Measurements from ENCODE around the gene S1PR4. TPM values are rescaled to one million over a fixed set of nuclear protein-coding genes. Genes with fewer than 3 reads are reported as not detected.

Gene S1PR4
- total and polyA plus RNA-seq, 2 donors (not counting 1 experiment from before 2014, with no cell fraction given), result not detected

DNA sequence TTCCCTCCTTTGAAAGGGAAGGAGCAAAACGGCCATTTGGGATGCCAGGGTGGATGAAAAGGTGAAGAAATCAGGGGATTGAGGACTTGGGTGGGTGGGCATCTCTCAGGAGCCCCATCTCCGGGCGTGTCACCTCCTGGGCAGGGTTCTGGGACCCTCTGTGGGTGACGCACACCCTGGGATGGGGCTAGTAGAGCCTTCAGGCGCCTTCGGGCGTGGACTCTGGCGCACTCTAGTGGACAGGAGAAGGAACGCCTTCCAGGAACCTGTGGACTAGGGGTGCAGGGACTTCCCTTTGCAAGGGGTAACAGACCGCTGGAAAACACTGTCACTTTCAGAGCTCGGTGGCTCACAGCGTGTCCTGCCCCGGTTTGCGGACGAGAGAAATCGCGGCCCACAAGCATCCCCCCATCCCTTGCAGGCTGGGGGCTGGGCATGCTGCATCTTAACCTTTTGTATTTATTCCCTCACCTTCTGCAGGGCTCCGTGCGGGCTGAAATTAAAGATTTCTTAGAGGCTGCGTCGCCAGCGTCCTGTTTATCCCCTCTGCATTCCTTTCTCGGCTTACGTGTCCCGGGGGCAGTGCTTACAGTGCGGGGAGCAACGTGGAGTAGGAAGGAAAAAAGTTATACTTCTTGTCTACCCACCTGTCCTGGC lies 15.2 kb upstream of the S1PR4 start:
- Histone ChIP-seq H3K4me3 (replicated peaks in 1 of 4; ENCODE audit: control extremely low read depth in 1 of 4, insufficient read depth in 1 of 4, low read depth in 3 of 4, low read length in 4 of 4) (no peak overlapping the region), H3K36me3 (ENCODE audit: control insufficient read depth, insufficient read depth, low read length) (no peaks in the 10 kb centered on the region), H3K4me1 (ENCODE audit: control insufficient read depth, extremely low read depth, insufficient read depth, low read length) (peaks cover 3% of the 10 kb centered on the region), H4K20me1 (ENCODE audit: control insufficient read depth, extremely low read depth, insufficient read depth, low read length) (no peaks in the 10 kb centered on the region), H2AFZ (ENCODE audit: low read length) (no peak overlapping the region), H3K9ac (ENCODE audit: insufficient read depth, low read length) (no peak overlapping the region), H3K27ac (ENCODE audit: insufficient read depth, low read length) (no peak overlapping the region), H3K79me2 (ENCODE audit: control insufficient read depth, insufficient read depth, low read length) (no peaks in the 10 kb centered on the region), H3K9me3 (ENCODE audit: control insufficient read depth, insufficient read depth, low read depth, low read length) (no peaks in the 10 kb centered on the region), H3K4me2 (ENCODE audit: extremely low read depth, insufficient read depth, low read length) (peak overlapping the region; percentile 8), H3K27me3 (ENCODE audit: control insufficient read depth, insufficient read depth, low read length) (no peaks in the 10 kb centered on the region)
- DNase-seq (ENCODE audit: low read depth in 2 of 2), result peak; percentile 28 to 57
- TF ChIP-seq EZH2 (IDR thresholded peaks at IDR 0.05; ENCODE audit: low read length, missing control alignments), result no peak
- TF ChIP-seq, protein P1, sequence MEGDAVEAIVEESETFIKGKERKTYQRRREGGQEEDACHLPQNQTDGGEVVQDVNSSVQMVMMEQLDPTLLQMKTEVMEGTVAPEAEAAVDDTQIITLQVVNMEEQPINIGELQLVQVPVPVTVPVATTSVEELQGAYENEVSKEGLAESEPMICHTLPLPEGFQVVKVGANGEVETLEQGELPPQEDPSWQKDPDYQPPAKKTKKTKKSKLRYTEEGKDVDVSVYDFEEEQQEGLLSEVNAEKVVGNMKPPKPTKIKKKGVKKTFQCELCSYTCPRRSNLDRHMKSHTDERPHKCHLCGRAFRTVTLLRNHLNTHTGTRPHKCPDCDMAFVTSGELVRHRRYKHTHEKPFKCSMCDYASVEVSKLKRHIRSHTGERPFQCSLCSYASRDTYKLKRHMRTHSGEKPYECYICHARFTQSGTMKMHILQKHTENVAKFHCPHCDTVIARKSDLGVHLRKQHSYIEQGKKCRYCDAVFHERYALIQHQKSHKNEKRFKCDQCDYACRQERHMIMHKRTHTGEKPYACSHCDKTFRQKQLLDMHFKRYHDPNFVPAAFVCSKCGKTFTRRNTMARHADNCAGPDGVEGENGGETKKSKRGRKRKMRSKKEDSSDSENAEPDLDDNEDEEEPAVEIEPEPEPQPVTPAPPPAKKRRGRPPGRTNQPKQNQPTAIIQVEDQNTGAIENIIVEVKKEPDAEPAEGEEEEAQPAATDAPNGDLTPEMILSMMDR (conservative IDR thresholded peaks at IDR 0.05 in 1 of 2, IDR thresholded peaks at IDR 0.05 in 1 of 2; ENCODE audit: low read depth in 1 of 2, low read length in 2 of 2), result peak; percentile 92 to 94

DNA sequence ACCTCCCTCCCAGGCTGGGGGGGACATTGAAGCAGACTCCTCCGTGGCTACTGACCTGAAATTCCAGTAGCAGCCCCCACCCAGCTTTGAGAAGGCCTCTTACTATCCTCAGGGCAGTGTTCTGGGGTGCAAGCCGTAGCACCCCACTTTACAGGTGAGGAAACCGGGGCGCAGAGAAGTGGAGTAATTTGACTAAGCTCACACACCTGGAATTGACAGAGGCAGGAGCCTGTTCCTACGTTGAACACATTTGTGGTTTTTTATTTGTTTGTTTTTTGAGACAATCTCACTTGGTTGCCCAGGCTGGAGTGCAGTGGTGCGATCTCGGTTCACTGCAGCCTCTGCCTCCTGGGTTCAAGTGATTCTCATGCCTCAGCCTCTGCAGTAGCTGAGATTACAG lies 14.6 kb upstream of the S1PR4 start:
- TF ChIP-seq EZH2 (IDR thresholded peaks at IDR 0.05; ENCODE audit: low read length, missing control alignments), result no peak
- TF ChIP-seq, protein P1 (conservative IDR thresholded peaks at IDR 0.05 in 1 of 2, IDR thresholded peaks at IDR 0.05 in 1 of 2; ENCODE audit: low read depth in 1 of 2, low read length in 2 of 2), result no peak
- no peak overlapping the region for H2AFZ ChIP-seq (ENCODE audit: low read length)
- no peaks in the 10 kb centered on the region for H3K9me3 ChIP-seq (ENCODE audit: control insufficient read depth, insufficient read depth, low read depth, low read length)
- H4K20me1 ChIP-seq (ENCODE audit: control insufficient read depth, extremely low read depth, insufficient read depth, low read length), result no peaks in the 10 kb centered on the region
- DNase-seq (ENCODE audit: low read depth in 2 of 2), result no peak
- no peaks in the 10 kb centered on the region for H3K79me2 ChIP-seq (ENCODE audit: control insufficient read depth, insufficient read depth, low read length)
- peaks cover 3% of the 10 kb centered on the region for H3K4me1 ChIP-seq (ENCODE audit: control insufficient read depth, extremely low read depth, insufficient read depth, low read length)
- no peaks in the 10 kb centered on the region for H3K36me3 ChIP-seq (ENCODE audit: control insufficient read depth, insufficient read depth, low read length)
- no peaks in the 10 kb centered on the region for H3K27me3 ChIP-seq (ENCODE audit: control insufficient read depth, insufficient read depth, low read length)
- H3K4me2 ChIP-seq (ENCODE audit: extremely low read depth, insufficient read depth, low read length), result no peak overlapping the region
- H3K9ac ChIP-seq (ENCODE audit: insufficient read depth, low read length), result no peak overlapping the region
- H3K4me3 ChIP-seq (replicated peaks in 1 of 4; ENCODE audit: control extremely low read depth in 1 of 4, insufficient read depth in 1 of 4, low read depth in 3 of 4, low read length in 4 of 4), result no peak overlapping the region
- H3K27ac ChIP-seq (ENCODE audit: insufficient read depth, low read length), result no peak overlapping the region

DNA sequence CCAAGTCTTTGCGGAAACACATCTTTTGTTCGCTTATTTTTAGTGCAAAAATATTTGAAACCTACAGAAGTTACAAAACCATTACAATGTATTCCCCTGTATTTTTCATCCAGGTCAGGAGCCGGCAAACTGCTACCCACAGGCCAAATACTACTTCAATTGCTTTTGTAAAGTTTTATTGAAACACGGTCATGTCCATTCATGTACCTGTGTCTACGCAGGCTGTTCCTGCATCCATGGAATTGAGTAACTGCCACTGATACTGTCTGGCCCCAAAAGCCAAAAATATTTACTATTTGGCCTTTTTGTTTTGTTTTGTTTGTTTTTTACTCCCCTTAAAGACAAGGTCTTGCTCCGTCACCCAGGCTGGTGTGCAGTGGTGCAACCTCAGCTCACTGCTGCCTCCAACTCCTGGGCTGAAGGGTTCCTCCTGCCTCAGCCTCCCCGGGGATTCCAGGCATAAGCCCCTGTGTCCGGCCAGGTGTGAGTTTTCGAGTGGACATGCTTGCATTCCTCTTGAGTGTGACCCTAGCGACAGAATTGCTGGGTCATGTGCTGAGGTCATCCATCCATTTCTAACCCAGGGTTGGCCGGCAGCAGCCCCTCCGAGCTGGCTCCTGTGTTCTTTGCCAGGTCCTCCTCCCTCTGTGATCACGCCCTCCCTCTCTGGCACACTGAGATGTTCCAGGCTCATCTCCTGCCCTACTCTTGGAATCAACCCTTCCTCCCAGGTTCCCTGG lies 10.9 kb upstream of the S1PR4 start:
- H3K9me3 ChIP-seq (ENCODE audit: control insufficient read depth, insufficient read depth, low read depth, low read length), result no peaks in the 10 kb centered on the region
- H3K27ac ChIP-seq (ENCODE audit: insufficient read depth, low read length), result no peak overlapping the region
- TF ChIP-seq, protein P1 (conservative IDR thresholded peaks at IDR 0.05 in 1 of 2, IDR thresholded peaks at IDR 0.05 in 1 of 2; ENCODE audit: low read depth in 1 of 2, low read length in 2 of 2), result no peak
- TF ChIP-seq EZH2 (IDR thresholded peaks at IDR 0.05; ENCODE audit: low read length, missing control alignments), result no peak
- H3K79me2 ChIP-seq (ENCODE audit: control insufficient read depth, insufficient read depth, low read length), result no peaks in the 10 kb centered on the region
- H3K4me2 ChIP-seq (ENCODE audit: extremely low read depth, insufficient read depth, low read length), result no peak overlapping the region
- no peaks in the 10 kb centered on the region for H3K27me3 ChIP-seq (ENCODE audit: control insufficient read depth, insufficient read depth, low read length)
- no peak overlapping the region for H3K9ac ChIP-seq (ENCODE audit: insufficient read depth, low read length)
- H2AFZ ChIP-seq (ENCODE audit: low read length), result no peak overlapping the region
- no peaks in the 10 kb centered on the region for H3K36me3 ChIP-seq (ENCODE audit: control insufficient read depth, insufficient read depth, low read length)
- H3K4me1 ChIP-seq (ENCODE audit: control insufficient read depth, extremely low read depth, insufficient read depth, low read length), result no peaks in the 10 kb centered on the region
- H3K4me3 ChIP-seq (replicated peaks in 1 of 4; ENCODE audit: control extremely low read depth in 1 of 4, insufficient read depth in 1 of 4, low read depth in 3 of 4, low read length in 4 of 4), result no peak overlapping the region
- H4K20me1 ChIP-seq (ENCODE audit: control insufficient read depth, extremely low read depth, insufficient read depth, low read length), result no peaks in the 10 kb centered on the region
- DNase-seq (ENCODE audit: low read depth in 2 of 2), result no peak

Measured in fibroblast of lung (primary cell).